IMR-90 (cell line): Measurements from ENCODE around the gene BOD1. TPM values are rescaled to one million over a fixed set of nuclear protein-coding genes. Genes with fewer than 3 reads are reported as not detected.

ENCODE experiments used
- ATAC-seq: fragments of 200-7000 bp; cut with Tn5 transposase; 2 replicates; pipeline ENCODE4 v1.9.1; 2020; ENCODE audit warnings: low read depth, mild to moderate bottlenecking, moderate library complexity
- BruUV-seq: library from RNA; stranded (reverse); fragments of 400-500 nt; replicated peaks from 2 replicates; lab custom pipeline; 2021; lab: Mats Ljungman, UMichigan
- CTCF ChIA-PET: fragments of 300-600 bp; formaldehyde crosslinking; extraction: SDS; loops from one replicate; lab custom pipeline; 2021; ENCODE audit warnings: antibody characterized with exemption; lab: Yijun Ruan, JAX
- POLR2A ChIA-PET: fragments of 300-600 bp; sonication (Branson Sonifier 250); formaldehyde crosslinking; loops from one replicate; lab custom pipeline; 2022; ENCODE audit warnings: antibody characterized with exemption; ENCODE audit not compliant: unreplicated experiment; lab: Charles Lee
- DNase-seq: peaks from one replicate; pipeline ENCODE4 v3.0.0; 2013
- H2AFZ ChIP-seq: replicated peaks from 2 replicates; pipeline ENCODE3; 2013; ENCODE audit warnings: low read length, mild to moderate bottlenecking; ENCODE audit not compliant: poor library complexity
- H2AK5ac ChIP-seq: 2 replicates; pipeline ENCODE4 v1.6.1; 2013; ENCODE audit warnings: low read depth, low read length, inconsistent platforms
- H2AK9ac ChIP-seq: replicated peaks from 2 replicates; pipeline ENCODE3; 2013; ENCODE audit warnings: mild to moderate bottlenecking, low read depth, low read length, moderate library complexity; ENCODE audit not compliant: poor library complexity
- H2BK120ac ChIP-seq: 2 replicates; pipeline ENCODE4 v1.6.1; 2013; ENCODE audit warnings: low read depth, low read length, inconsistent platforms
- H2BK15ac ChIP-seq: 3 replicates; pipeline ENCODE4 v1.6.1; 2013; ENCODE audit warnings: low read depth, low read length, inconsistent platforms
- H2BK20ac ChIP-seq: 2 replicates; pipeline ENCODE4 v1.6.1; 2013; ENCODE audit warnings: low read depth, mild to moderate bottlenecking, inconsistent platforms, low read length, moderate library complexity
- H2BK5ac ChIP-seq: 2 replicates; pipeline ENCODE4 v1.6.1; 2013; ENCODE audit warnings: mild to moderate bottlenecking, low read depth, low read length, inconsistent platforms; ENCODE audit not compliant: poor library complexity, severe bottlenecking
- H3K14ac ChIP-seq: replicated peaks from 2 replicates; pipeline ENCODE4 v1.6.1; 2013; ENCODE audit warnings: low read depth, low read length, inconsistent platforms
- H3K18ac ChIP-seq: 2 replicates; pipeline ENCODE4 v1.6.1; 2013; ENCODE audit warnings: low read depth, low read length, control low read depth
- H3K23ac ChIP-seq: 2 replicates; pipeline ENCODE4 v1.6.1; 2013; ENCODE audit warnings: low read depth, low read length, inconsistent platforms
- H3K27ac ChIP-seq: 2 replicates; pipeline ENCODE4 v1.5.1; 2013; ENCODE audit warnings: mild to moderate bottlenecking, control low read depth, low read length; ENCODE audit not compliant: insufficient read depth
- H3K27me3 ChIP-seq: 2 replicates; pipeline ENCODE4 v1.6.1; 2013; ENCODE audit warnings: low read length; ENCODE audit not compliant: control insufficient read depth, insufficient read depth
- H3K36me3 ChIP-seq: 2 replicates; pipeline ENCODE4 v1.6.1; 2013; ENCODE audit warnings: low read length, mixed read lengths; ENCODE audit not compliant: control insufficient read depth, insufficient read depth
- H3K4ac ChIP-seq: 2 replicates; pipeline ENCODE4 v1.6.1; 2013; ENCODE audit warnings: low read depth, low read length, inconsistent platforms
- H3K4me1 ChIP-seq: 2 replicates; pipeline ENCODE4 v1.6.1; 2013; ENCODE audit warnings: low read length, mixed read lengths; ENCODE audit not compliant: control insufficient read depth, insufficient read depth
- H3K4me2 ChIP-seq: 2 replicates; pipeline ENCODE4 v1.6.1; 2013; ENCODE audit warnings: low read depth, mild to moderate bottlenecking, control low read depth, low read length, moderate library complexity
- H3K4me3 ChIP-seq: 2 replicates; pipeline ENCODE4 v1.5.1; 2013; ENCODE audit warnings: low read depth, mild to moderate bottlenecking, control low read depth, low read length, moderate library complexity; ENCODE audit not compliant: insufficient read depth
- H3K56ac ChIP-seq: 2 replicates; pipeline ENCODE4 v1.6.1; 2013; ENCODE audit warnings: low read length, inconsistent platforms; ENCODE audit not compliant: insufficient read depth; ENCODE audit errors: extremely low read depth
- H3K79me1 ChIP-seq, 2 experiments: 2 replicates each; pipeline ENCODE4 v1.6.1; 2013; ENCODE audit warnings: low read length in 2 of 2, inconsistent platforms in 1 of 2, low read depth in 1 of 2
- H3K9ac ChIP-seq: 2 replicates; pipeline ENCODE4 v1.6.1; 2013; ENCODE audit warnings: low read depth, low read length, control low read depth
- H3K9me1 ChIP-seq: 2 replicates; pipeline ENCODE4 v1.6.1; 2013; ENCODE audit warnings: low read length, inconsistent platforms; ENCODE audit not compliant: insufficient read depth
- H3K9me3 ChIP-seq: 2 replicates; pipeline ENCODE4 v1.6.1; 2013; ENCODE audit warnings: low read length; ENCODE audit not compliant: control insufficient read depth, insufficient read depth
- H4K20me1 ChIP-seq: 2 replicates; pipeline ENCODE4 v1.6.1; 2013; ENCODE audit warnings: low read length, inconsistent platforms; ENCODE audit not compliant: insufficient read depth
- H4K5ac ChIP-seq: 2 replicates; pipeline ENCODE4 v1.6.1; 2013; ENCODE audit warnings: mild to moderate bottlenecking, low read depth, low read length, control low read depth
- H4K8ac ChIP-seq, 2 experiments: 2 replicates each; pipeline ENCODE4 v1.6.1; 2013; ENCODE audit warnings: low read depth in 2 of 2, low read length in 2 of 2, control low read depth in 1 of 2, inconsistent platforms in 1 of 2
- H4K91ac ChIP-seq: 2 replicates; pipeline ENCODE4 v1.6.1; 2013; ENCODE audit warnings: low read depth, low read length, inconsistent platforms; ENCODE audit not compliant: insufficient read depth
- BHLHE40 ChIP-seq: fragments of 150-350 bp; IDR thresholded peaks from 2 replicates; pipeline ENCODE4 v1.6.1; 2016; ENCODE audit warnings: mild to moderate bottlenecking, low read depth, low read length
- CEBPB ChIP-seq: IDR thresholded peaks from 2 replicates; pipeline ENCODE4 v1.6.1; 2012; ENCODE audit warnings: low read depth, low read length, improper control_type of control experiment
- CHD1 ChIP-seq: IDR thresholded peaks from 2 replicates; pipeline ENCODE4 v1.6.1; 2012; ENCODE audit warnings: low read depth, low read length, improper control_type of control experiment
- CTCF ChIP-seq: conservative IDR thresholded peaks from 2 replicates; pipeline ENCODE4 v1.5.1; 2012; ENCODE audit warnings: mild to moderate bottlenecking, low read depth, low read length, improper control_type of control experiment
- MAFK ChIP-seq: IDR thresholded peaks from 2 replicates; pipeline ENCODE4 v1.6.1; 2012; ENCODE audit warnings: low read depth, low read length, improper control_type of control experiment
- MAZ ChIP-seq: IDR thresholded peaks from 2 replicates; pipeline ENCODE4 v1.6.1; 2012; ENCODE audit warnings: low read depth, mild to moderate bottlenecking, low read length, improper control_type of control experiment, moderate library complexity, borderline replicate concordance
- MXI1 ChIP-seq: IDR thresholded peaks from 2 replicates; pipeline ENCODE4 v1.6.1; 2012; ENCODE audit warnings: low read depth, mild to moderate bottlenecking, low read length, moderate library complexity, borderline replicate concordance
- NFE2L2 ChIP-seq: fragments of 150-350 bp; IDR thresholded peaks from 2 replicates; pipeline ENCODE4 v1.6.1; 2016; ENCODE audit warnings: low read depth, mild to moderate bottlenecking, low read length
- POLR2A ChIP-seq: IDR thresholded peaks from 2 replicates; pipeline ENCODE4 v1.6.1; 2012; ENCODE audit warnings: mild to moderate bottlenecking, low read depth, low read length
- RCOR1 ChIP-seq: IDR thresholded peaks from 2 replicates; pipeline ENCODE4 v1.6.1; 2012; ENCODE audit warnings: mild to moderate bottlenecking, low read length, improper control_type of control experiment; ENCODE audit not compliant: insufficient replicate concordance
- RFX5 ChIP-seq: IDR thresholded peaks from 2 replicates; pipeline ENCODE4 v1.8.0; 2012; ENCODE audit warnings: low read depth, mild to moderate bottlenecking, low read length, moderate library complexity
- SMC3 ChIP-seq: fragments of 150-350 bp; IDR thresholded peaks from 2 replicates; pipeline ENCODE4 v1.6.1; 2016; ENCODE audit warnings: low read depth, mild to moderate bottlenecking, antibody characterized with exemption, low read length, moderate library complexity
- USF2 ChIP-seq: fragments of 150-350 bp; IDR thresholded peaks from 2 replicates; pipeline ENCODE4 v1.6.1; 2017; ENCODE audit warnings: mild to moderate bottlenecking, antibody characterized with exemption, low read length, low read depth
- WGBS, 2 experiments: methylation state at CpG; one replicate each; pipeline versions ENCODE4 v1.1.5 to v1.1.7; 2013; ENCODE audit warnings: missing lambda C conversion rate in 2 of 2; ENCODE audit not compliant: insufficient read length in 1 of 2; ENCODE audit errors: extremely low coverage in 2 of 2; 5-methylcytosine and 5-hydroxymethylcytosine counted together
- dilution Hi-C: fragments of 300-500 bp; cut with HindIII; formaldehyde crosslinking; loops from one replicate; pipeline ENCODE4 v1.14.3; 2018; ENCODE audit warnings: low sequenced_read_pairs; ENCODE audit not compliant: unreplicated experiment
- in situ Hi-C: fragments of 300-500 bp; cut with MboI; formaldehyde crosslinking; loops from 3 replicates; pipeline ENCODE4 v1.14.3; 2019; ENCODE audit warnings: low sequenced_read_pairs, inconsistent platforms, mixed read lengths
- intact Hi-C: fragments of 100-400 bp; cut with micrococcal nuclease; formaldehyde crosslinking; loops from 2 replicates; pipeline ENCODE4 v1.10.0; 2022
- polyA plus RNA-seq, 3 experiments: library from polyadenylated mRNA; depleted of rRNA; stranded (reverse); fragments of >200 nt; gene quantifications; 2 replicates each; pipeline ENCODE4 v1.2.3, GENCODE V29; 2012; ENCODE audit warnings: low replicate concordance in 1 of 3
- total RNA-seq: library from RNA; depleted of rRNA; stranded (reverse); fragments of >200 nt; gene quantifications from 2 replicates; pipeline ENCODE4 v1.2.3, GENCODE V29; 2012

The BOD1 gene
- total and polyA plus RNA-seq, 2 of the 4 experiments (the other 2 are of a cell fraction): 57.9 to 71.7 TPM

GRCh38 chr5:173591056-173591514 is 25.4 kb downstream of the BOD1 start:
- no peak overlapping the region for H3K14ac ChIP-seq
- no peak overlapping the region for H2AK5ac ChIP-seq
- H3K4ac ChIP-seq: no peak overlapping the region
- no peak overlapping the region for H3K4me3 ChIP-seq
- no peaks in the 10 kb centered on the region for H3K79me1 ChIP-seq
- H3K4me1 ChIP-seq: peaks cover 5% of the 10 kb centered on the region
- peaks cover 11% of the 10 kb centered on the region for H3K9me3 ChIP-seq
- peaks cover 3% of the 10 kb centered on the region; the same call in 1 of the 2 replicates for H3K9me1 ChIP-seq
- no peak overlapping the region for H2BK5ac ChIP-seq
- no peak overlapping the region for H3K23ac ChIP-seq
- ChIA-PET POLR2A (no interaction called here), CTCF (interaction anchor here (0.7 to 1.2 kb wide), 3 partner anchors 11 to 34 kb away, joined by 3 read pairs; no protein-coding TSS in a partner anchor)
- no peaks in the 10 kb centered on the region for H3K27me3 ChIP-seq
- H2AFZ ChIP-seq: peak overlapping the region; percentile 50
- no peak overlapping the region for H3K4me2 ChIP-seq
- no peak for DNase-seq
- H2BK15ac ChIP-seq: no peak overlapping the region
- H4K5ac ChIP-seq: no peak overlapping the region
- H3K56ac ChIP-seq: no peak overlapping the region
- TF ChIP-seq MAZ (no peak), CEBPB (no peak), RFX5 (no peak), NFE2L2 (no peak), USF2 (no peak), MAFK (no peak), RCOR1 (no peak), CHD1 (no peak), POLR2A (no peak), MXI1 (no peak), SMC3 (no peak), BHLHE40 (no peak), CTCF (no peak)
- intact Hi-C loops (no loop called here), dilution Hi-C loops (no loop called here), in situ Hi-C loops (loop anchor here (25.0 kb wide), 2 partner anchors 429 to 879 kb away; no protein-coding TSS in a partner anchor)
- BruUV-seq: no TSS peak
- WGBS, 2 experiments: 33% methylated on average over 6 of the region's 11 CpGs; no CpG with 5 or more reads in 1 of the 2 experiments
- peak; percentile 34 for ATAC-seq
- peaks cover 4% of the 10 kb centered on the region; the same call in 1 of the 2 replicates for H3K36me3 ChIP-seq
- 0 out of 4 replicates have a peak overlapping the region, but pooled peaks of 1 of the 2 experiments have one; percentile 12 for H4K8ac ChIP-seq
- no peak overlapping the region for H2BK120ac ChIP-seq
- H3K18ac ChIP-seq: no peak overlapping the region; the same call in 1 of the 2 replicates
- H3K9ac ChIP-seq: no peak overlapping the region
- no peak overlapping the region for H3K27ac ChIP-seq
- H4K20me1 ChIP-seq: no peaks in the 10 kb centered on the region
- H2AK9ac ChIP-seq: no peak overlapping the region
- no peak overlapping the region for H2BK20ac ChIP-seq
- no peak overlapping the region for H4K91ac ChIP-seq
